HEK293 (cell line): Measurements from ENCODE around the gene KCNMA1.

ENCODE experiments used
- CTCF ChIA-PET: fragments of 350-600 bp; formaldehyde crosslinking; extraction: SDS; loops from one replicate; lab custom pipeline; 2021; ENCODE audit warnings: antibody characterized with exemption; lab: Yijun Ruan, JAX
- POLR2A ChIA-PET: fragments of 300-600 bp; formaldehyde crosslinking; extraction: SDS; loops from one replicate; lab custom pipeline; 2020; ENCODE audit warnings: antibody characterized with exemption, inconsistent platforms; lab: Yijun Ruan, JAX
- H3K27ac ChIP-seq: fragments of 200-500 bp; sonication (Bioruptor generic); 2 replicates; pipeline ENCODE4 v1.5.1; 2014; ENCODE audit warnings: low read depth, low read length, control low read depth, inconsistent platforms; ENCODE audit errors: extremely low read depth
- H3K36me3 ChIP-seq, 2 experiments: fragments of 200-500 bp in 1 of 2; sonication (Bioruptor generic) in 1 of 2; 1 replicate in 1 of 2; 2 replicates in 1 of 2; pipeline ENCODE4 v1.5.1; 2014 to 2017; ENCODE audit warnings: inconsistent platforms in 2 of 2, low read length in 2 of 2; ENCODE audit not compliant: control insufficient read depth in 2 of 2, insufficient read depth in 1 of 2
- H3K4me1 ChIP-seq: fragments of 200-500 bp; sonication (Bioruptor generic); 2 replicates; pipeline ENCODE4 v1.5.1; 2014; ENCODE audit warnings: mild to moderate bottlenecking, low read length, inconsistent platforms; ENCODE audit not compliant: control insufficient read depth, insufficient read depth
- H3K4me3 ChIP-seq: 2 replicates; pipeline ENCODE4 v1.5.1; 2011; ENCODE audit warnings: low read depth, mild to moderate bottlenecking, control low read depth, low read length, moderate library complexity
- H3K9me3 ChIP-seq: fragments of 200-500 bp; sonication (Bioruptor generic); 2 replicates; pipeline ENCODE4 v1.5.1; 2014; ENCODE audit warnings: low read depth, low read length, inconsistent platforms; ENCODE audit not compliant: control insufficient read depth, insufficient read depth
- GLI2 ChIP-seq: fragments of 450-650 bp; formaldehyde crosslinking; IDR thresholded peaks from 2 replicates; pipeline ENCODE4; 2017; ENCODE audit warnings: missing biosample characterization, missing genetic modification characterization, low read depth, borderline replicate concordance
- SCRT2 ChIP-seq: fragments of 450-650 bp; formaldehyde crosslinking; IDR thresholded peaks from 2 replicates; pipeline ENCODE4 v1.5.1; 2016; ENCODE audit warnings: missing biosample characterization, missing genetic modification characterization
- ZFHX2 ChIP-seq: fragments of 450-650 bp; formaldehyde crosslinking; conservative IDR thresholded peaks from 2 replicates; pipeline ENCODE4 v1.5.1; 2016; ENCODE audit warnings: missing biosample characterization, missing genetic modification characterization
- ZNF146 ChIP-seq: fragments of 450-650 bp; formaldehyde crosslinking; IDR thresholded peaks from 2 replicates; pipeline ENCODE4 v1.5.1; 2016; ENCODE audit warnings: missing biosample characterization, missing genetic modification characterization
- ZNF48 ChIP-seq: fragments of 450-650 bp; formaldehyde crosslinking; IDR thresholded peaks from 2 replicates; pipeline ENCODE4 v1.5.1; 2016; ENCODE audit warnings: missing biosample characterization, missing genetic modification characterization
- ZNF596 ChIP-seq: fragments of 450-650 bp; IDR thresholded peaks from 2 replicates; pipeline ENCODE4 v1.5.0; 2018; ENCODE audit warnings: missing biosample characterization, mild to moderate bottlenecking, missing genetic modification characterization, moderate library complexity
- ZNF624 ChIP-seq: fragments of 450-650 bp; formaldehyde crosslinking; IDR thresholded peaks from 2 replicates; pipeline ENCODE4 v1.5.1; 2017; ENCODE audit warnings: missing biosample characterization, missing genetic modification characterization
- ZNF747 ChIP-seq: fragments of 450-650 bp; formaldehyde crosslinking; IDR thresholded peaks from 2 replicates; pipeline ENCODE4 v1.5.1; 2016; ENCODE audit warnings: missing biosample characterization, missing genetic modification characterization
- ZNF76 ChIP-seq: fragments of 450-650 bp; formaldehyde crosslinking; IDR thresholded peaks from 2 replicates; pipeline ENCODE4; 2016; ENCODE audit warnings: low read depth, missing biosample characterization, missing genetic modification characterization, borderline replicate concordance
- TF ChIP-seq, protein P1 (sequence below): fragments of 450-650 bp; formaldehyde crosslinking; IDR thresholded peaks from 2 replicates; pipeline ENCODE4 v1.5.1; 2016; ENCODE audit warnings: missing biosample characterization, missing genetic modification characterization
- TF ChIP-seq, protein P2 (sequence below): fragments of 450-650 bp; formaldehyde crosslinking; IDR thresholded peaks from 2 replicates; pipeline ENCODE4 v1.5.1; 2016; ENCODE audit warnings: missing biosample characterization, missing genetic modification characterization
- TF ChIP-seq, protein P3 (sequence below): fragments of 450-650 bp; formaldehyde crosslinking; IDR thresholded peaks from 2 replicates; pipeline ENCODE4 v1.5.1; 2016; ENCODE audit warnings: missing biosample characterization, missing genetic modification characterization
- TF ChIP-seq, protein P4 (sequence below): fragments of 450-650 bp; formaldehyde crosslinking; IDR thresholded peaks from 2 replicates; pipeline ENCODE4 v1.5.1; 2017; ENCODE audit warnings: missing biosample characterization, missing genetic modification characterization
- TF ChIP-seq, protein P5 (sequence below): fragments of 450-650 bp; formaldehyde crosslinking; IDR thresholded peaks from 2 replicates; pipeline ENCODE4 v1.5.1; 2016; ENCODE audit warnings: missing biosample characterization, missing genetic modification characterization
- TF ChIP-seq, protein P6 (sequence below): fragments of 450-650 bp; formaldehyde crosslinking; IDR thresholded peaks from 2 replicates; pipeline ENCODE4 v1.5.1; 2017; ENCODE audit warnings: missing biosample characterization, missing genetic modification characterization
- TF ChIP-seq, protein P7 (sequence below): fragments of 450-650 bp; formaldehyde crosslinking; IDR thresholded peaks from 2 replicates; pipeline ENCODE4 v1.5.1; 2016; ENCODE audit warnings: missing biosample characterization, missing genetic modification characterization

KCNMA1 gene

DNA sequence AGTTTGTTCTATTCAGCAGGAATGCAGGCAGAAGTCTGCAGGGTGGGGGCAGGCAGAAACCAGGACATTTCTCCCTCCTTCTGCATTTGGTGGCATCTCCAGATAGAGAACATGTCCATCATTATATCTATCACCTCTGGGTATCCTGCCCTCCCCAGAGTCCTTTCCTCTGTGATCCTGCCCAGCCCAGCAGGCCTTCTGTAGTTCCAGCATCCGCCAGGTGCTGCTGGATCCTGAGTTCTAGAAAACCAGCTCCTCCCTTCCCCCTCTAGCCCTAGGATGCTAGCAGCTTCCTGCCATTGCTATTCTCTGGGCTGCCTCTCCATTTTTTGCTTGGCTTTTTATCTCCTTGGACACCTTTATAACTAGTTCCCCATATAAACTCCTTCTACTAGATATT, 180.3 kb downstream of the KCNMA1 start (continued):
- TF ChIP-seq, protein P1, sequence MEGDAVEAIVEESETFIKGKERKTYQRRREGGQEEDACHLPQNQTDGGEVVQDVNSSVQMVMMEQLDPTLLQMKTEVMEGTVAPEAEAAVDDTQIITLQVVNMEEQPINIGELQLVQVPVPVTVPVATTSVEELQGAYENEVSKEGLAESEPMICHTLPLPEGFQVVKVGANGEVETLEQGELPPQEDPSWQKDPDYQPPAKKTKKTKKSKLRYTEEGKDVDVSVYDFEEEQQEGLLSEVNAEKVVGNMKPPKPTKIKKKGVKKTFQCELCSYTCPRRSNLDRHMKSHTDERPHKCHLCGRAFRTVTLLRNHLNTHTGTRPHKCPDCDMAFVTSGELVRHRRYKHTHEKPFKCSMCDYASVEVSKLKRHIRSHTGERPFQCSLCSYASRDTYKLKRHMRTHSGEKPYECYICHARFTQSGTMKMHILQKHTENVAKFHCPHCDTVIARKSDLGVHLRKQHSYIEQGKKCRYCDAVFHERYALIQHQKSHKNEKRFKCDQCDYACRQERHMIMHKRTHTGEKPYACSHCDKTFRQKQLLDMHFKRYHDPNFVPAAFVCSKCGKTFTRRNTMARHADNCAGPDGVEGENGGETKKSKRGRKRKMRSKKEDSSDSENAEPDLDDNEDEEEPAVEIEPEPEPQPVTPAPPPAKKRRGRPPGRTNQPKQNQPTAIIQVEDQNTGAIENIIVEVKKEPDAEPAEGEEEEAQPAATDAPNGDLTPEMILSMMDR (tag by site-specific recombination): no peak
- TF ChIP-seq, protein P2, sequence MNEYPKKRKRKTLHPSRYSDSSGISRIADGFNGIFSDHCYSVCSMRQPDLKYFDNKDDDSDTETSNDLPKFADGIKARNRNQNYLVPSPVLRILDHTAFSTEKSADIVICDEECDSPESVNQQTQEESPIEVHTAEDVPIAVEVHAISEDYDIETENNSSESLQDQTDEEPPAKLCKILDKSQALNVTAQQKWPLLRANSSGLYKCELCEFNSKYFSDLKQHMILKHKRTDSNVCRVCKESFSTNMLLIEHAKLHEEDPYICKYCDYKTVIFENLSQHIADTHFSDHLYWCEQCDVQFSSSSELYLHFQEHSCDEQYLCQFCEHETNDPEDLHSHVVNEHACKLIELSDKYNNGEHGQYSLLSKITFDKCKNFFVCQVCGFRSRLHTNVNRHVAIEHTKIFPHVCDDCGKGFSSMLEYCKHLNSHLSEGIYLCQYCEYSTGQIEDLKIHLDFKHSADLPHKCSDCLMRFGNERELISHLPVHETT (tag by site-specific recombination): no peak
- TF ChIP-seq, protein P3, sequence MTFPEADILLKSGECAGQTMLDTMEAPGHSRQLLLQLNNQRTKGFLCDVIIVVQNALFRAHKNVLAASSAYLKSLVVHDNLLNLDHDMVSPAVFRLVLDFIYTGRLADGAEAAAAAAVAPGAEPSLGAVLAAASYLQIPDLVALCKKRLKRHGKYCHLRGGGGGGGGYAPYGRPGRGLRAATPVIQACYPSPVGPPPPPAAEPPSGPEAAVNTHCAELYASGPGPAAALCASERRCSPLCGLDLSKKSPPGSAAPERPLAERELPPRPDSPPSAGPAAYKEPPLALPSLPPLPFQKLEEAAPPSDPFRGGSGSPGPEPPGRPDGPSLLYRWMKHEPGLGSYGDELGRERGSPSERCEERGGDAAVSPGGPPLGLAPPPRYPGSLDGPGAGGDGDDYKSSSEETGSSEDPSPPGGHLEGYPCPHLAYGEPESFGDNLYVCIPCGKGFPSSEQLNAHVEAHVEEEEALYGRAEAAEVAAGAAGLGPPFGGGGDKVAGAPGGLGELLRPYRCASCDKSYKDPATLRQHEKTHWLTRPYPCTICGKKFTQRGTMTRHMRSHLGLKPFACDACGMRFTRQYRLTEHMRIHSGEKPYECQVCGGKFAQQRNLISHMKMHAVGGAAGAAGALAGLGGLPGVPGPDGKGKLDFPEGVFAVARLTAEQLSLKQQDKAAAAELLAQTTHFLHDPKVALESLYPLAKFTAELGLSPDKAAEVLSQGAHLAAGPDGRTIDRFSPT (tag by site-specific recombination): no peak
- TF ChIP-seq ZNF624: no peak

DNA sequence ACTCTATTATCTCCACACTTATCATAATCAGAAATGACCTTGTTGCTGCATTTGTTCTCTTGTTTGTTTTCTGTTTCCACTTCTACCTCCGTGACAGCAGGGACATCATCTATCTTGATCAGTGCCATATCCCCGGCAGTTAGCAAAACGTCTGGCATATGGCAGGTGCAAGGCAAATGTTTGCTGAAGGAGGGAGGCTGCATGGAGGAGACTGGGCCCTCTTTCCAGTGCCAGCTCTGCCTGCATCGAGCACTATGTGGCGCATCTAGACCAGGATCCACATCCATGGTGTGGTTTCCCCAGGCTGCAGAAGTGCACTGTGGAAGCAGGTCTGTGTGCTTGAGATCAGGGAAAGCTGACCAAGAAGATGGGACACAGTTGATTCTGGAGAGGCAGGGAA, 181.2 kb downstream of the KCNMA1 start:
- H3K27ac ChIP-seq: no peak overlapping the region
- no peaks in the 10 kb centered on the region for H3K9me3 ChIP-seq
- no peak overlapping the region for H3K4me3 ChIP-seq
- TF ChIP-seq SCRT2: no peak
- TF ChIP-seq, protein P1 (tag by site-specific recombination): peak; percentile 36; the same call in 1 of the 2 replicates
- POLR2A ChIA-PET: no interaction called here
- CTCF ChIA-PET: no interaction called here
- H3K36me3 ChIP-seq: no peaks in the 10 kb centered on the region
- no peaks in the 10 kb centered on the region for H3K4me1 ChIP-seq

DNA sequence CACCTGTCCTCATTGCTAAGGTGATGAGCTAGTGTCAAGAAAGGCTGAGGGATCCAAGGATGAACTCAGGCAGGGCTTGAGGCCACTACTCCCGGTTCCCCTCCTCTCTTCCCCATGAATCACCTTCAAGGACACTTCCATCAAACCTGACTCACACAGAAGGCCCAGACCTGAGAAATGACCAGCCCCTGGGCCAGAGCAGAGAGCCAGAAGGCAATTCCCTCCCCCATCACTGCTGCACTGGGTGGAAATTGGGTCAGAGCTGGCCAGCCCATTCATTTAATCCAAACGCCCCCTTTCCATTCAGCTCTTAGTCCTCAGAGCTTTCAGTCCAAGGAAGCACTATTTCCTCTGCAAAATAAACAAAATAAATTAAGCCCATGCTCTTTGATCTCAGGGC, 182.0 kb downstream of the KCNMA1 start:
- Histone ChIP-seq H3K4me1 (no peaks in the 10 kb centered on the region), H3K9me3 (no peaks in the 10 kb centered on the region), H3K27ac (no peak overlapping the region), H3K4me3 (no peak overlapping the region), H3K36me3 (no peaks in the 10 kb centered on the region)
- ChIA-PET POLR2A (no interaction called here), CTCF (no interaction called here)
- TF ChIP-seq, protein P1 (tag by site-specific recombination): no peak
- no peak for TF ChIP-seq ZNF76 (tag by site-specific recombination)
- no peak for TF ChIP-seq ZNF48 (tag by site-specific recombination)
- TF ChIP-seq ZFHX2 (tag by site-specific recombination): no peak
- TF ChIP-seq, protein P4, sequence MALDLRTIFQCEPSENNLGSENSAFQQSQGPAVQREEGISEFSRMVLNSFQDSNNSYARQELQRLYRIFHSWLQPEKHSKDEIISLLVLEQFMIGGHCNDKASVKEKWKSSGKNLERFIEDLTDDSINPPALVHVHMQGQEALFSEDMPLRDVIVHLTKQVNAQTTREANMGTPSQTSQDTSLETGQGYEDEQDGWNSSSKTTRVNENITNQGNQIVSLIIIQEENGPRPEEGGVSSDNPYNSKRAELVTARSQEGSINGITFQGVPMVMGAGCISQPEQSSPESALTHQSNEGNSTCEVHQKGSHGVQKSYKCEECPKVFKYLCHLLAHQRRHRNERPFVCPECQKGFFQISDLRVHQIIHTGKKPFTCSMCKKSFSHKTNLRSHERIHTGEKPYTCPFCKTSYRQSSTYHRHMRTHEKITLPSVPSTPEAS (tag by site-specific recombination): no peak
- no peak for TF ChIP-seq GLI2 (tag by site-specific recombination)
- TF ChIP-seq, protein P5, sequence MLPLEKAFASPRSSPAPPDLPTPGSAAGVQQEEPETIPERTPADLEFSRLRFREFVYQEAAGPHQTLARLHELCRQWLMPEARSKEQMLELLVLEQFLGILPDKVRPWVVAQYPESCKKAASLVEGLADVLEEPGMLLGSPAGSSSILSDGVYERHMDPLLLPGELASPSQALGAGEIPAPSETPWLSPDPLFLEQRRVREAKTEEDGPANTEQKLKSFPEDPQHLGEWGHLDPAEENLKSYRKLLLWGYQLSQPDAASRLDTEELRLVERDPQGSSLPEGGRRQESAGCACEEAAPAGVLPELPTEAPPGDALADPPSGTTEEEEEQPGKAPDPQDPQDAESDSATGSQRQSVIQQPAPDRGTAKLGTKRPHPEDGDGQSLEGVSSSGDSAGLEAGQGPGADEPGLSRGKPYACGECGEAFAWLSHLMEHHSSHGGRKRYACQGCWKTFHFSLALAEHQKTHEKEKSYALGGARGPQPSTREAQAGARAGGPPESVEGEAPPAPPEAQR (tag by site-specific recombination): no peak
- TF ChIP-seq, protein P6, sequence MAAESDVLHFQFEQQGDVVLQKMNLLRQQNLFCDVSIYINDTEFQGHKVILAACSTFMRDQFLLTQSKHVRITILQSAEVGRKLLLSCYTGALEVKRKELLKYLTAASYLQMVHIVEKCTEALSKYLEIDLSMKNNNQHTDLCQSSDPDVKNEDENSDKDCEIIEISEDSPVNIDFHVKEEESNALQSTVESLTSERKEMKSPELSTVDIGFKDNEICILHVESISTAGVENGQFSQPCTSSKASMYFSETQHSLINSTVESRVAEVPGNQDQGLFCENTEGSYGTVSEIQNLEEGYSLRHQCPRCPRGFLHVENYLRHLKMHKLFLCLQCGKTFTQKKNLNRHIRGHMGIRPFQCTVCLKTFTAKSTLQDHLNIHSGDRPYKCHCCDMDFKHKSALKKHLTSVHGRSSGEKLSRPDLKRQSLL (tag by site-specific recombination): no peak
- TF ChIP-seq ZNF146 (tag by site-specific recombination): no peak
- no peak for TF ChIP-seq ZNF596
- TF ChIP-seq ZNF747 (tag by site-specific recombination): no peak
- TF ChIP-seq, protein P7, sequence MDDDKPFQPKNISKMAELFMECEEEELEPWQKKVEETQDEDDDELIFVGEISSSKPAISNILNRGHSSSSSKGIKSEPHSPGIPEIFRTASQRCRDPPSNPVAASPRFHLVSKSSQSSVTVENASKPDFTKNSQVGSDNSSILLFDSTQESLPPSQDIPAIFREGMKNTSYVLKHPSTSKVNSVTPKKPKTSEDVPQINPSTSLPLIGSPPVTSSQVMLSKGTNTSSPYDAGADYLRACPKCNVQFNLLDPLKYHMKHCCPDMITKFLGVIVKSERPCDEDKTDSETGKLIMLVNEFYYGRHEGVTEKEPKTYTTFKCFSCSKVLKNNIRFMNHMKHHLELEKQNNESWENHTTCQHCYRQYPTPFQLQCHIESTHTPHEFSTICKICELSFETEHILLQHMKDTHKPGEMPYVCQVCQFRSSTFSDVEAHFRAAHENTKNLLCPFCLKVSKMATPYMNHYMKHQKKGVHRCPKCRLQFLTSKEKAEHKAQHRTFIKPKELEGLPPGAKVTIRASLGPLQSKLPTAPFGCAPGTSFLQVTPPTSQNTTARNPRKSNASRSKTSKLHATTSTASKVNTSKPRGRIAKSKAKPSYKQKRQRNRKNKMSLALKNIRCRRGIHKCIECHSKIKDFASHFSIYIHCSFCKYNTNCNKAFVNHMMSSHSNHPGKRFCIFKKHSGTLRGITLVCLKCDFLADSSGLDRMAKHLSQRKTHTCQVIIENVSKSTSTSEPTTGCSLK (tag by site-specific recombination): no peak
